ENCODE measurements around the gene ARL6. TPM values are rescaled to one million over a fixed set of nuclear protein-coding genes. Genes with fewer than 3 reads are reported as not detected.
A peak's percentile ranks its signal among the peaks of the same experiment; 100 is the strongest.

Gene ARL6
- total and polyA plus RNA-seq, 2 donors (not counting 3 experiments of a cell fraction or from before 2014, with no cell fraction given) = 3.6 to 5.8 TPM

- ChIA-PET POLR2A (no interaction called here), CTCF (interaction anchor here (0.6 to 2.2 kb wide), 12 partner anchors 10 to 950 kb away, joined by 3 to 20 read pairs (median 4); partner anchors contain the start of genes CRYBG3, EPHA6 and RIOX2)
- H3K9me1 ChIP-seq (replicated peaks; ENCODE audit: control insufficient read depth, extremely low read depth, insufficient read depth, low read length) = no peaks in the 10 kb centered on the region
- TF ChIP-seq CTCF (IDR thresholded peaks at IDR 0.05; ENCODE audit: extremely low read depth in 1 of 2, insufficient read depth in 1 of 2, low read depth in 1 of 2, low read length in 2 of 2) (no peak), MYC (IDR thresholded peaks at IDR 0.05; ENCODE audit: low read depth, low read length) (no peak), JUN (IDR thresholded peaks at IDR 0.05; ENCODE audit: borderline replicate concordance, insufficient read depth, insufficient read length, low read depth) (no peak), POLR2A (IDR thresholded peaks at IDR 0.05; ENCODE audit: low read depth, low read length) (no peak), POLR2AphosphoS5 (IDR thresholded peaks at IDR 0.05; ENCODE audit: insufficient read depth, low read depth, low read length) (no peak), MAX (IDR thresholded peaks at IDR 0.05; ENCODE audit: insufficient read depth, insufficient read length) (no peak), GATA2 (IDR thresholded peaks at IDR 0.05; ENCODE audit: insufficient read depth, insufficient read length, low read depth, low read length) (no peak), FOS (IDR thresholded peaks at IDR 0.05; ENCODE audit: borderline replicate concordance, insufficient read depth, low read length) (no peak), EZH2 (IDR thresholded peaks at IDR 0.05; ENCODE audit: borderline replicate concordance, low read depth, low read length, severe bottlenecking) (no peak)
- peak overlapping the region; percentile 44 for H3K9ac ChIP-seq (replicated peaks; ENCODE audit: extremely low read depth, insufficient read depth, low read length)
- peak overlapping the region; percentile 6 for H3K27ac ChIP-seq (ENCODE audit: insufficient read depth, low read depth, low read length)
- H4K20me1 ChIP-seq (replicated peaks; ENCODE audit: control insufficient read depth, extremely low read depth, insufficient read depth, low read length) = no peaks in the 10 kb centered on the region
- BruUV-seq (replicated peaks) = TSS peak; percentile 84
- peak overlapping the region; percentile 94 for H2AFZ ChIP-seq (ENCODE audit: low read depth, low read length)
- intact Hi-C loops (cut with micrococcal nuclease) (loop anchor here (1.0 to 10.0 kb wide), 3 partner anchors 15 to 761 kb away; partner anchors contain the start of genes CLDND1 and CRYBG3), dilution Hi-C loops (cut with MboI; ENCODE audit: extremely low pct_ligation_motif_present, low sequenced_read_pairs) (no loop called here)
- no peaks in the 10 kb centered on the region for H3K9me3 ChIP-seq (replicated peaks; ENCODE audit: control insufficient read depth, insufficient read depth, low read length)
- no peaks in the 10 kb centered on the region for H3K4me1 ChIP-seq (ENCODE audit: control insufficient read depth, extremely low read depth, insufficient read depth, low read length)
- H3K27me3 ChIP-seq (ENCODE audit: control insufficient read depth in 2 of 2, insufficient read depth in 2 of 2, low read length in 2 of 2) = no peaks in the 10 kb centered on the region
- peak overlapping the region; percentile 32 to 83 (median 77) for H3K4me3 ChIP-seq (replicated peaks in 1 of 3; ENCODE audit: insufficient read depth in 1 of 3, low read depth in 1 of 3, low read length in 3 of 3)
- peak overlapping the region; percentile 84 for H3K4me2 ChIP-seq (ENCODE audit: insufficient read depth, low read length)
- FAIRE-seq = no peak
- no peaks in the 10 kb centered on the region for H3K79me2 ChIP-seq (ENCODE audit: control insufficient read depth, insufficient read depth, low read length)
- H3K36me3 ChIP-seq (ENCODE audit: control insufficient read depth in 2 of 2, extremely low read depth in 1 of 2, insufficient read depth in 2 of 2, low read length in 2 of 2) = no peaks in the 10 kb centered on the region
- no peak for DNase-seq (ENCODE audit: low read depth, low spot score)
Measured at GRCh38 chr3:97763586-97764406, 762 bp upstream of the ARL6 start.

All from endothelial cell of umbilical vein (primary cell).